Common myeloid progenitor, CD34-positive (primary cell): ENCODE results near the gene MYRIP.
"Not testable (repeated sequence)": the region's sequence is repeated elsewhere in the genome, so short reads cannot be mapped to it uniquely, and the experiment has no call there.

ENCODE experiments used
- CTCF ChIA-PET: fragments of 350-600 bp; sonication (Branson Sonifier 250); formaldehyde crosslinking; loops from one replicate; lab custom pipeline; 2021; ENCODE audit warnings: antibody characterized with exemption; lab: Charles Lee
- POLR2A ChIA-PET: fragments of 350-600 bp; sonication (Branson Sonifier 250); formaldehyde crosslinking; loops from one replicate; lab custom pipeline; 2021; ENCODE audit warnings: antibody characterized with exemption; lab: Charles Lee
- DNase-seq, 3 donors: peaks; one replicate each; pipeline versions ENCODE4 v3.0.0 to v3.0.0-alpha.2; 2013
- H3K27ac ChIP-seq, 2 experiments: 1 replicate in 1 of 2; 2 replicates in 1 of 2; pipeline ENCODE4 v1.7.0; 2013; ENCODE audit warnings: inconsistent platforms in 2 of 2, low read length in 2 of 2, mild to moderate bottlenecking in 2 of 2, low read depth in 1 of 2, moderate library complexity in 1 of 2; ENCODE audit not compliant: severe bottlenecking in 2 of 2, insufficient read depth in 1 of 2, poor library complexity in 1 of 2
- H3K27me3 ChIP-seq, 5 experiments: replicated peaks in 2 of 5; 1 replicate in 3 of 5; 2 replicates in 2 of 5; pipeline versions ENCODE4 v1.6.1 to v1.7.0; 2013; ENCODE audit warnings: low read length in 4 of 5, mild to moderate bottlenecking in 2 of 5, moderate library complexity in 2 of 5, inconsistent platforms in 1 of 5; ENCODE audit not compliant: insufficient read depth in 5 of 5, control insufficient read depth in 4 of 5
- H3K36me3 ChIP-seq, 4 experiments: 1 replicate in 2 of 4; 2 replicates in 2 of 4; pipeline versions ENCODE4 v1.6.1 to v1.7.0; 2013; ENCODE audit warnings: low read length in 3 of 4, control low read depth in 1 of 4, mild to moderate bottlenecking in 1 of 4; ENCODE audit not compliant: control insufficient read depth in 4 of 4, insufficient read depth in 4 of 4
- H3K4me1 ChIP-seq, 4 experiments: 1 replicate in 3 of 4; 2 replicates in 1 of 4; pipeline versions ENCODE4 v1.6.1 to v1.7.1; 2013; ENCODE audit warnings: low read length in 3 of 4, mild to moderate bottlenecking in 3 of 4, control low read depth in 1 of 4, inconsistent platforms in 1 of 4, moderate library complexity in 1 of 4; ENCODE audit not compliant: control insufficient read depth in 4 of 4, insufficient read depth in 4 of 4; ENCODE audit errors: control extremely low read depth in 1 of 4
- H3K4me3 ChIP-seq, 7 experiments: 1 replicate in 4 of 7; 2 replicates in 3 of 7; pipeline versions ENCODE4 v1.5.1 to v1.7.0; 2013; ENCODE audit warnings: mild to moderate bottlenecking in 7 of 7, low read length in 6 of 7, moderate library complexity in 6 of 7, inconsistent platforms in 2 of 7, low read depth in 2 of 7, control low read depth in 1 of 7; ENCODE audit not compliant: insufficient read depth in 4 of 7, control insufficient read depth in 1 of 7; ENCODE audit errors: extremely low read depth in 1 of 7
- H3K9me3 ChIP-seq, 5 experiments: 1 replicate in 4 of 5; 2 replicates in 1 of 5; pipeline versions ENCODE4 v1.6.1 to v1.7.1; 2013; ENCODE audit warnings: low read length in 4 of 5, mild to moderate bottlenecking in 2 of 5, inconsistent platforms in 1 of 5, low read depth in 1 of 5, moderate library complexity in 1 of 5; ENCODE audit not compliant: control insufficient read depth in 4 of 5, insufficient read depth in 2 of 5; ENCODE audit errors: control extremely low read depth in 1 of 5
- WGBS: methylation state at CpG from one replicate; pipeline ENCODE4 v1.1.5; 2013; ENCODE audit not compliant: insufficient coverage; 5-methylcytosine and 5-hydroxymethylcytosine counted together

The MYRIP gene

DNA sequence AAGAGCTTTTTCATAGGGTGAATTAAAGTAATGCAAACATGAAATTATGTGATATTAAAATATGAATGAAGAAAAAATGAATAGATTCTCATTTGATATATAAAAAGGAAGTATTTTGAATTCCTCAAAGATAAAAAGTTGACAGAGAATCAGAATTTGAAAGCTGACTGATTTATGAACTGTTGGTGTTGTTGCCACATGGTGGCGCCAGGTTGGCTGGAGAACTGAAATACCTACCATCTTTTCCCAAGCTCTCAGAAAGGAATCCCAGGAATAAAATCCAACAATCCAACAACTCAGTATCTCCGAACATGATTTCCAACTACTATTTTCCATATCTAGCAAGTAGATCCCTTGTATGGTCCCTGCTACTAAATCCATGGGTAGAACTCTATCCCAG, 3.1 kb downstream of the MYRIP start:
- DNase-seq, result peak in 2 of 3 donors; percentile 10 to 15

GRCh38 chr3:39814007-39814406, 4.6 kb downstream of the MYRIP start:
- CTCF ChIA-PET, result no interaction called here
- Histone ChIP-seq H3K4me3 (no peak overlapping the region), H3K9me3 (no peaks in the 10 kb centered on the region), H3K27ac (no peak overlapping the region), H3K27me3 (peaks cover 12 to 43% (median 26%) of the 10 kb centered on the region in 5 experiments), H3K4me1 (peaks cover 0 to 17% (median 14%) of the 10 kb centered on the region in 4 experiments), H3K36me3 (no peaks in the 10 kb centered on the region)
- DNase-seq, result no peak
- POLR2A ChIA-PET, result no interaction called here

More for the DNA sequence above, 3.1 kb downstream of the MYRIP start:
- H3K36me3 ChIP-seq, result no peaks in the 10 kb centered on the region
- H3K4me1 ChIP-seq, result peaks cover 0 to 23% (median 18%) of the 10 kb centered on the region in 4 experiments
- no CpG with 5 or more reads among the region's 2 CpGs for WGBS
- ChIA-PET CTCF (interaction anchor here (1.0 to 1.3 kb wide), 4 partner anchors 11 to 505 kb away, joined by 3 to 6 read pairs (median 4); no protein-coding TSS in a partner anchor), POLR2A (no interaction called here)
- H3K4me3 ChIP-seq, result no peak overlapping the region
- H3K9me3 ChIP-seq, result no peaks in the 10 kb centered on the region
- H3K27ac ChIP-seq, result no peak overlapping the region
- H3K27me3 ChIP-seq, result peaks cover 12 to 55% (median 32%) of the 10 kb centered on the region in 5 experiments

DNA sequence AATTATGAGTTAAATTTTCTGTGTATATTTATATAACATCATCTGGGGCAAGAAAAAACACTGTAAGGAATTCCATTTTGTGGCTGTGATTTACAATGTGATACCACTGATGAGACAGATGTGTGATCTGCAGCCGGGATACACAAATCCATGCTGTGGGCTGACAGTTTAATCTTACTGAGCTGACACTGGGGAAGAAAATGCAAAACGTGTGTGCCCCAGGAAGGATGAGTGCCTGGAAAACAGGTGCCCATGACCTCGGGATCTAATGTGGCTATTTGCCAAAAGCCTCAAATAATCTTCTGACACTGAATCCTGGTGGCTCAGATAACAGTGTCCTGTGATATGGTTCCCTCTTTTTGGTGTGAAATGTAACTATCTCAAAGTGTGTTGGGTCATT, 10.5 kb downstream of the MYRIP start:
- CTCF ChIA-PET, result no interaction called here
- WGBS, result 37% methylated on average over 3 of the region's 3 CpGs

DNA sequence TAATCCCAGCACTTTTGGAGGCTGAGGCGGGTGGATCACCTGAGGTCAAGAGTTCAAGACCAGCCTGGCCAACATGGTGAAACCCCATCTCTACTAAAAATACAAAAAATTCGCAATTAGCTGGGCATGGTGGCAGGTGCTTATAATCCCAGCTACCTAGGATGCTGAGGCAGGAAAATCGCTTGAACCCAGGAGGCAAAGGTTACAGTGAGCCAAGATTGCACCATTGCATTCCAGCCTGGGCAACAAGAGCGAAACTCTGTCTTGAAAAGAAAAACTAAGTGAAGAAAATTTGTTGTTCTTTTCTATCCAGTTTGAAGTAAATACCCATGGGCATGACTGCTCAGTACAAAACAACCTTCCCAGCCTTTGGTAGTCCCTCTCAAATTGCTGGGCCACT, 24.4 kb downstream of the MYRIP start:
- H3K27ac ChIP-seq, DNase-seq, CTCF ChIA-PET, H3K4me3 ChIP-seq, POLR2A ChIA-PET, H3K9me3 ChIP-seq, H3K27me3 ChIP-seq, H3K36me3 ChIP-seq, H3K4me1 ChIP-seq: not testable (repeated sequence)
- 98% methylated on average over 3 of the region's 4 CpGs for WGBS

More for the DNA sequence above, 10.5 kb downstream of the MYRIP start:
- Histone ChIP-seq H3K4me3 (no peak overlapping the region), H3K36me3 (no peaks in the 10 kb centered on the region), H3K9me3 (no peaks in the 10 kb centered on the region), H3K27ac (no peak overlapping the region), H3K27me3 (peaks cover 1 to 11% (median 4%) of the 10 kb centered on the region in 5 experiments), H3K4me1 (no peaks in the 10 kb centered on the region)
- POLR2A ChIA-PET, result no interaction called here
- DNase-seq, result no peak

GRCh38 chr3:39839484-39839883, 30.1 kb downstream of the MYRIP start:
- Histone ChIP-seq H3K27ac (no peak overlapping the region), H3K36me3 (no peaks in the 10 kb centered on the region), H3K27me3 (no peaks in the 10 kb centered on the region), H3K9me3 (peaks cover 0 to 3% (median 0%) of the 10 kb centered on the region in 5 experiments), H3K4me1 (peaks cover 0 to 3% (median 1%) of the 10 kb centered on the region in 4 experiments), H3K4me3 (no peak overlapping the region)
- 30% methylated on average over 6 of the region's 7 CpGs for WGBS
- ChIA-PET POLR2A (no interaction called here), CTCF (interaction anchor here (1.7 kb wide), 1 partner anchor 27 kb away, joined by 4 read pairs; no protein-coding TSS in a partner anchor)
- DNase-seq, result peak; percentile 8 to 66 (median 49)

DNA sequence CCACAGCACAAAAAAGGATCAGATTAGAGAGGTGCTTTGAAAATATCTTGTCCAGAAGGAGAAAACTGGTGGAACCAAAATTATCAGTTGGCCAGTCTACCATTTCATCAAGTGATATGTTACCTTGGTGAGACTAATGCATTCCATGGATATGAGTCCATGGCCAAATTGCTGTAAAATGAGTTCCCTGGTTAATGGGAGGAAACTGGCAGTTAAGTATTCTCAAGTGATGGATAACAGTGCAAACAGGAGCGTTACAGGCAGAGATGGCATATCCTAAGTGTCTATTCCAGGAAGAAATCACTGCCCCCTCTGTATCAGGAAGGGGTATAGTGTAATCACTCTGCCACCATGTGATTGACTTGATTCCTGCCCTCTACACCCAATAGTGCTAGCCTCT, 34.0 kb downstream of the MYRIP start:
- Histone ChIP-seq H3K36me3 (no peaks in the 10 kb centered on the region), H3K9me3 (peaks cover 0 to 3% (median 0%) of the 10 kb centered on the region in 5 experiments), H3K4me1 (peaks cover 0 to 3% (median 1%) of the 10 kb centered on the region in 4 experiments), H3K27me3 (no peaks in the 10 kb centered on the region), H3K4me3 (no peak overlapping the region), H3K27ac (no peak overlapping the region)
- no CpG with 5 or more reads among the region's 1 CpG for WGBS
- no peak for DNase-seq
- POLR2A ChIA-PET, result no interaction called here
- CTCF ChIA-PET, result no interaction called here

- ChIA-PET POLR2A (no interaction called here), CTCF (no interaction called here)
- H3K36me3 ChIP-seq, result no peaks in the 10 kb centered on the region
- H3K4me1 ChIP-seq, result peaks cover 0 to 7% (median 4%) of the 10 kb centered on the region in 4 experiments
- no peak overlapping the region for H3K27ac ChIP-seq
- DNase-seq, result no peak
- no peaks in the 10 kb centered on the region for H3K9me3 ChIP-seq
- no peak overlapping the region for H3K4me3 ChIP-seq
- H3K27me3 ChIP-seq, result no peaks in the 10 kb centered on the region
Observed at GRCh38 chr3:39848365-39848764, 39.0 kb downstream of the MYRIP start.
